GM12864 (cell line): ENCODE measurements around the gene ICAM1.

Experiments used
- DNase-seq: peaks from one replicate; pipeline ENCODE4 v3.0.0-alpha.2; 2011; ENCODE audit warnings: low read depth
- H3K4me3 ChIP-seq: 2 replicates; pipeline ENCODE4 v1.5.1; 2011; ENCODE audit warnings: mild to moderate bottlenecking, low read depth, low read length, control low read depth
- TF ChIP-seq, protein P1 (sequence below): IDR thresholded peaks from 2 replicates; pipeline ENCODE4 v1.5.1; 2011; ENCODE audit warnings: low read depth, mild to moderate bottlenecking, moderate library complexity, low read length, control low read depth, inconsistent platforms; ENCODE audit errors: missing control alignments

ICAM1 gene

DNA sequence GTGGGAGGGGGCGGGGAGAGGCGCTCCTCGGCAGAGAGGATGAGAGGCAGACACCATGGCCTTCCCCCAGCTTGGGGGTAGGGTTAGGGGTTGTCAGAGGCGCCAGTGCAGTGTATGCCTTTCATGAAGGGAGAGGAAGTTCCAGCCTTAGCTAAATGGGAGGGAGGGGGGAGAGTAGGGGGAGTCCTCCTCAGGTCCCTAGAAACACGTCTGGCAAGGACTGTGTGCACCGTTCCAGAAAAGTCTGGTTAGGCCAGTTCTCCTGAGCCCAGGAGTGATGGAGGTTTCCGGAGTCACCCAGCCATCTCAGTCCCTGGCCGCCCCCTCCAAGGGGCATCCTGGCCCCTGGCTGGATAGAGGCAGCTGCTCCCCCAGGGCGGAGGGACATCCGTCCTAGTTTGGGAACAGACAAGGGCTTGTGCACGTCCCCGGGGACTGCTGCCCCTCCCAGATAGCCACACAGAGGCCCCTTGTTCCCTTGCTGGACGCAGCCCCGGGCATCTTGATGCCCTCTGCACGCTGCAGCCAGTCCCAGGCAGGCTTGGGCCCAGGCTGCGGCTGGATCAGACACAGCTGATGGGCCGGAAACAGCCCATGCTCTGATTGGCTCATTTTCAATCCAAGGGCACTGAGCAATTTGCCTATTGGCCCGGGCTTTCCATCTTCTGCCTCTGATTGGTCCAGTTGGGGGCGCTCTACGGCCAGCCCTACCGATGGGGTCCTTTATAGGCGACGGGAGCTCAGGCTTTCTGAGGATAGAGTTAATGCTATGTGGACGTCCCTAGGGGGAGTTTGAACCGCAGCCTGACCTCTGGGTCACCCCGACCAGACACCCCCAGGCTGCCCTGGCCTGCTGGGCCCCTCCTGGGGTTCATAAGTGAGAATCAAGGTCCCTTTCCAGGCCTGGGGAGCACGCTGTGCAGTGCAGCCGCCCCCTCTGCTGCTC, 43.6 kb upstream of the ICAM1 start:
- H3K4me3 ChIP-seq, result no peak overlapping the region

GRCh38 chr19:10228393-10228792, 42.5 kb upstream of the ICAM1 start:
- TF ChIP-seq, protein P1, sequence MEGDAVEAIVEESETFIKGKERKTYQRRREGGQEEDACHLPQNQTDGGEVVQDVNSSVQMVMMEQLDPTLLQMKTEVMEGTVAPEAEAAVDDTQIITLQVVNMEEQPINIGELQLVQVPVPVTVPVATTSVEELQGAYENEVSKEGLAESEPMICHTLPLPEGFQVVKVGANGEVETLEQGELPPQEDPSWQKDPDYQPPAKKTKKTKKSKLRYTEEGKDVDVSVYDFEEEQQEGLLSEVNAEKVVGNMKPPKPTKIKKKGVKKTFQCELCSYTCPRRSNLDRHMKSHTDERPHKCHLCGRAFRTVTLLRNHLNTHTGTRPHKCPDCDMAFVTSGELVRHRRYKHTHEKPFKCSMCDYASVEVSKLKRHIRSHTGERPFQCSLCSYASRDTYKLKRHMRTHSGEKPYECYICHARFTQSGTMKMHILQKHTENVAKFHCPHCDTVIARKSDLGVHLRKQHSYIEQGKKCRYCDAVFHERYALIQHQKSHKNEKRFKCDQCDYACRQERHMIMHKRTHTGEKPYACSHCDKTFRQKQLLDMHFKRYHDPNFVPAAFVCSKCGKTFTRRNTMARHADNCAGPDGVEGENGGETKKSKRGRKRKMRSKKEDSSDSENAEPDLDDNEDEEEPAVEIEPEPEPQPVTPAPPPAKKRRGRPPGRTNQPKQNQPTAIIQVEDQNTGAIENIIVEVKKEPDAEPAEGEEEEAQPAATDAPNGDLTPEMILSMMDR, result no peak
- no peak for DNase-seq
- peak overlapping the region; percentile 43 for H3K4me3 ChIP-seq

More for the DNA sequence above, 43.6 kb upstream of the ICAM1 start:
- no peak for DNase-seq
- TF ChIP-seq, protein P1, result peak; percentile 23

DNA sequence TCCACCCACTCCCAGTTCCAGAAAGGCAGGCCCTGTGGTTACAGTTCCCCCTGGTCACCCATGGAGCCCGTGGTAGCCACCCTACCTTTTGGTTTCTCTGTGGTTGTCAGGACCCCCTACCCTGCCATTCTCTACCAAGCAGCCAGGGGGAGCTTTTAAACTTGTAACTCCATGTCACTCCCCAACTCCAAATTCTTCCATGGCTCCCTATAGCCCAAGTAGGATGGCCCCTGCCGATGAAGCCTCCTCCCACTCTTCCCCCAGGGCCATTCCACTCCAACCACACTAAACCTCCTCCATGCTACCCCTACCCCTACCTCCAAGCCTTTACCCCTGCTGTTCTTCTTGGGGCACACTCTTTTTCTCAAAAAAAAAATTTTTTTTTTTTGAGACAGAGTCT, 42.0 kb upstream of the ICAM1 start:
- TF ChIP-seq, protein P1, result peak; percentile 70
- H3K4me3 ChIP-seq, result peak overlapping the region; percentile 43
- no peak for DNase-seq

- DNase-seq, result no peak
- peak overlapping the region; percentile 96 for H3K4me3 ChIP-seq
- TF ChIP-seq, protein P1, result peak; percentile 4
These were observed 40.6 kb upstream of the ICAM1 start for GRCh38 chr19:10230173-10230860.

GRCh38 chr19:10230861-10231611, 39.9 kb upstream of the ICAM1 start, which contains the start of gene S1PR2:
Gene S1PR2, minus strand, starts transcription at chr19:10231331. Its CDS starts 6,426 bp downstream, at chr19:10224905.
- peak within 1 kb of the TSS; percentile 96 for H3K4me3 ChIP-seq
- TF ChIP-seq, protein P1, result no peak
- no peak for DNase-seq

DNA sequence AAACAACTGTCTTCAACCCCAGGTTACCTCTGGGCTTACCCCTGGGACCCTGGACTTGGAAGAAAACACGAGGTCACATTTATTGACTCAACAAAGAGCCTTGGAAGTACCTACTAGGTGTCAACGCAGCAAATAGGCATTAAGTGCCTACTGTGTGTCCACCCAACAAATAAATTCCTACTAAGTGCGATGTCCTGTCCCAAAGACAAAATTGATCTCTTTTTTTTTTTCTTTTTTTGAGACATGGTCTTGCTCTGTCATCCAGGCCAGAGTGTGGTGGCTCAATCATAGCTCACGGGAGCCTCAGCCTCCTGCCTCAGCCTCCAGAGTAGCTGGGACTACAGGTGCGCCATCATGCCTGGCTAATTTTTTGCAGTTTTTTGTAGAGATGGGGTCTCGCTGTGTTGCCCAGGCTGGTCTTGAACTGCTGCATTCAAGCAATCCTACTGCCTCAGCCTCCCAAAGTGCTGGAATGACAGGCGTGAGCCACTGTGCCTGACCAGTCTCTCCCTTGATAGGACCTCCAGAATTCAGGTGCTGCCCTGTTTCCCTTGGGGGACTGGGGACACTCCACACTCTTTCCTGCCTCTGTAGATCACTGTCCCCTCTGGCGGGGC, 39.2 kb upstream of the ICAM1 start:
- peak overlapping the region; percentile 96; the same call in 1 of the 2 replicates for H3K4me3 ChIP-seq
- DNase-seq, result no peak
- TF ChIP-seq, protein P1, result no peak
